ENCODE data around the gene ANKRD31. TPM values are rescaled to one million over a fixed set of nuclear protein-coding genes. Genes with fewer than 3 reads are reported as not detected.
A peak's percentile ranks its signal among the peaks of the same experiment; 100 is the strongest.
"Not testable (repeated sequence)": the region's sequence is repeated elsewhere in the genome, so short reads cannot be mapped to it uniquely, and the experiment has no call there.

ANKRD31 gene
- total RNA-seq, 1 experiment from 2014 or later: 0.69 TPM

- in situ Hi-C loops (cut with HindIII; ENCODE audit: low pct_unique_long_range_greater_than_20kb, low sequenced_read_pairs): no loop called here
- DNase-seq (ENCODE audit: low read depth, low spot score): no peak
These were observed 3.0 kb upstream of the ANKRD31 start for GRCh38 chr5:75239681-75240080.

- DNase-seq (ENCODE audit: low read depth, low spot score): peak; percentile 17
- in situ Hi-C loops (cut with HindIII; ENCODE audit: low pct_unique_long_range_greater_than_20kb, low sequenced_read_pairs): no loop called here
These were observed 967 bp downstream of the ANKRD31 start for GRCh38 chr5:75235711-75236110.

GRCh38 chr5:75234251-75234650, 2.4 kb downstream of the ANKRD31 start:
- in situ Hi-C loops (cut with HindIII; ENCODE audit: low pct_unique_long_range_greater_than_20kb, low sequenced_read_pairs): no loop called here
- no peak for DNase-seq (ENCODE audit: low read depth, low spot score)

- in situ Hi-C loops (cut with HindIII; ENCODE audit: low pct_unique_long_range_greater_than_20kb, low sequenced_read_pairs): no loop called here
- DNase-seq (ENCODE audit: low read depth, low spot score): no peak
These were observed 9.8 kb downstream of the ANKRD31 start for GRCh38 chr5:75226916-75227315.

GRCh38 chr5:75225506-75225905, 11.2 kb downstream of the ANKRD31 start:
- no peak for DNase-seq (ENCODE audit: low read depth, low spot score)
- in situ Hi-C loops (cut with HindIII; ENCODE audit: low pct_unique_long_range_greater_than_20kb, low sequenced_read_pairs): no loop called here

GRCh38 chr5:75220787-75221186, 15.9 kb downstream of the ANKRD31 start:
- in situ Hi-C loops (cut with HindIII; ENCODE audit: low pct_unique_long_range_greater_than_20kb, low sequenced_read_pairs); DNase-seq (ENCODE audit: low read depth, low spot score): not testable (repeated sequence)

- in situ Hi-C loops (cut with HindIII; ENCODE audit: low pct_unique_long_range_greater_than_20kb, low sequenced_read_pairs): no loop called here
- DNase-seq (ENCODE audit: low read depth, low spot score): no peak
These were observed 21.8 kb downstream of the ANKRD31 start for GRCh38 chr5:75214928-75215327.

GRCh38 chr5:75214409-75214808, 22.3 kb downstream of the ANKRD31 start:
- in situ Hi-C loops (cut with HindIII; ENCODE audit: low pct_unique_long_range_greater_than_20kb, low sequenced_read_pairs): no loop called here

GRCh38 chr5:75203604-75204003, 33.1 kb downstream of the ANKRD31 start:
- in situ Hi-C loops (cut with HindIII; ENCODE audit: low pct_unique_long_range_greater_than_20kb, low sequenced_read_pairs): no loop called here
- no peak for DNase-seq (ENCODE audit: low read depth, low spot score)

More at GRCh38 chr5:75214409-75214808, 22.3 kb downstream of the ANKRD31 start:
- DNase-seq (ENCODE audit: low read depth, low spot score): no peak

GRCh38 chr5:75202935-75203334, 33.7 kb downstream of the ANKRD31 start:
- DNase-seq (ENCODE audit: low read depth, low spot score): no peak
- in situ Hi-C loops (cut with HindIII; ENCODE audit: low pct_unique_long_range_greater_than_20kb, low sequenced_read_pairs): no loop called here

GRCh38 chr5:75200776-75201175, 35.9 kb downstream of the ANKRD31 start:
- in situ Hi-C loops (cut with HindIII; ENCODE audit: low pct_unique_long_range_greater_than_20kb, low sequenced_read_pairs): no loop called here
- DNase-seq (ENCODE audit: low read depth, low spot score): no peak

GRCh38 chr5:75199946-75200345, 36.7 kb downstream of the ANKRD31 start:
- in situ Hi-C loops (cut with HindIII; ENCODE audit: low pct_unique_long_range_greater_than_20kb, low sequenced_read_pairs): no loop called here
- DNase-seq (ENCODE audit: low read depth, low spot score): no peak

- DNase-seq (ENCODE audit: low read depth, low spot score): no peak
- in situ Hi-C loops (cut with HindIII; ENCODE audit: low pct_unique_long_range_greater_than_20kb, low sequenced_read_pairs): no loop called here
These were observed 37.6 kb downstream of the ANKRD31 start for GRCh38 chr5:75199071-75199470.

GRCh38 chr5:75197745-75198144, 38.9 kb downstream of the ANKRD31 start:
- no peak for DNase-seq (ENCODE audit: low read depth, low spot score)
- in situ Hi-C loops (cut with HindIII; ENCODE audit: low pct_unique_long_range_greater_than_20kb, low sequenced_read_pairs): no loop called here

GRCh38 chr5:75192804-75193203, 43.9 kb downstream of the ANKRD31 start:
- in situ Hi-C loops (cut with HindIII; ENCODE audit: low pct_unique_long_range_greater_than_20kb, low sequenced_read_pairs): no loop called here
- no peak for DNase-seq (ENCODE audit: low read depth, low spot score)

GRCh38 chr5:75192264-75192663, 44.4 kb downstream of the ANKRD31 start:
- no peak for DNase-seq (ENCODE audit: low read depth, low spot score)
- in situ Hi-C loops (cut with HindIII; ENCODE audit: low pct_unique_long_range_greater_than_20kb, low sequenced_read_pairs): no loop called here

GRCh38 chr5:75190227-75190626, 46.5 kb downstream of the ANKRD31 start:
- in situ Hi-C loops (cut with HindIII; ENCODE audit: low pct_unique_long_range_greater_than_20kb, low sequenced_read_pairs): no loop called here
- DNase-seq (ENCODE audit: low read depth, low spot score): no peak

GRCh38 chr5:75189353-75189752, 47.3 kb downstream of the ANKRD31 start:
- in situ Hi-C loops (cut with HindIII; ENCODE audit: low pct_unique_long_range_greater_than_20kb, low sequenced_read_pairs): no loop called here
- no peak for DNase-seq (ENCODE audit: low read depth, low spot score)

GRCh38 chr5:75185763-75186162, 50.9 kb downstream of the ANKRD31 start:
- in situ Hi-C loops (cut with HindIII; ENCODE audit: low pct_unique_long_range_greater_than_20kb, low sequenced_read_pairs): no loop called here

GRCh38 chr5:75176009-75176408, 60.7 kb downstream of the ANKRD31 start:
- DNase-seq (ENCODE audit: low read depth, low spot score); in situ Hi-C loops (cut with HindIII; ENCODE audit: low pct_unique_long_range_greater_than_20kb, low sequenced_read_pairs): not testable (repeated sequence)

More at GRCh38 chr5:75185763-75186162, 50.9 kb downstream of the ANKRD31 start:
- DNase-seq (ENCODE audit: low read depth, low spot score): no peak

Data from SK-MEL-5 (cell line).